T-cell (primary cell): ENCODE measurements around the gene GCHFR. TPM values are rescaled to one million over a fixed set of nuclear protein-coding genes. Genes with fewer than 3 reads are reported as not detected.

Experiments
- ATAC-seq, 4 experiments: fragments of 200-7000 bp in 3 of 4; fragments of 150-1000 bp in 1 of 4; cut with Tn5 transposase; replicated peaks in 1 of 4; 1 replicate in 3 of 4; 2 replicates in 1 of 4; pipeline ENCODE4 v1.10.0; 2021; ENCODE audit warnings: moderate library complexity in 3 of 4, mild to moderate bottlenecking in 2 of 4, moderate number of reproducible peaks in 1 of 4
- CTCF ChIA-PET, 2 donors: fragments of 300-600 bp; sonication (Branson Sonifier 250); formaldehyde crosslinking; loops; one replicate each; lab custom pipeline; 2022; ENCODE audit warnings: antibody characterized with exemption in 2 of 2; lab: Charles Lee
- POLR2A ChIA-PET, 2 donors: fragments of 300-600 bp; sonication (Branson Sonifier 250); formaldehyde crosslinking; loops; one replicate each; lab custom pipeline; 2022; ENCODE audit warnings: antibody characterized with exemption in 2 of 2; lab: Charles Lee
- DNase-seq, 35 experiments: peaks; one replicate each; pipeline versions ENCODE4 v3.0.0 to v3.0.0-alpha.2; 2013 to 2023
- H3K27ac ChIP-seq: one replicate; pipeline ENCODE4 v1.5.1; 2013; ENCODE audit warnings: low read length
- H3K27me3 ChIP-seq, 2 experiments: replicated peaks in 1 of 2; 1 replicate in 1 of 2; 2 replicates in 1 of 2; pipeline versions ENCODE4 v1.6.1 to v1.7.0; 2013; ENCODE audit warnings: low read length in 1 of 2, mixed read lengths in 1 of 2; ENCODE audit not compliant: control insufficient read depth in 2 of 2, insufficient read depth in 2 of 2; ENCODE audit errors: extremely low read depth in 1 of 2
- H3K36me3 ChIP-seq, 2 donors: 1 replicate in 1 of 2; 2 replicates in 1 of 2; pipeline versions ENCODE4 v1.6.1 to v1.7.0; 2013; ENCODE audit warnings: low read length in 1 of 2; ENCODE audit not compliant: control insufficient read depth in 2 of 2, insufficient read depth in 1 of 2; ENCODE audit errors: extremely low read depth in 1 of 2
- H3K4me1 ChIP-seq, 2 experiments: 1 replicate in 1 of 2; 2 replicates in 1 of 2; pipeline versions ENCODE4 v1.6.1 to v1.7.0; 2013; ENCODE audit warnings: low read length in 2 of 2, mixed read lengths in 1 of 2; ENCODE audit not compliant: insufficient read depth in 2 of 2, control insufficient read depth in 1 of 2; ENCODE audit errors: extremely low read depth in 1 of 2
- H3K4me3 ChIP-seq, 2 donors: 1 replicate in 1 of 2; 2 replicates in 1 of 2; pipeline versions ENCODE4 v1.5.1 to v1.7.0; 2013; ENCODE audit warnings: mild to moderate bottlenecking in 2 of 2, low read length in 1 of 2, moderate library complexity in 1 of 2; ENCODE audit not compliant: control insufficient read depth in 1 of 2; ENCODE audit errors: extremely low read depth in 1 of 2
- H3K9me3 ChIP-seq: 2 replicates; pipeline ENCODE4 v1.7.0; 2013
- H3K27ac Mint-ChIP-seq, 2 donors: one replicate each; pipeline ENCODE4 v1.8.0; 2020 to 2021; ENCODE audit warnings: mild to moderate bottlenecking in 2 of 2, mixed read lengths in 2 of 2
- H3K27me3 Mint-ChIP-seq, 2 donors: one replicate each; pipeline ENCODE4 v1.8.0; 2021 to 2022; ENCODE audit warnings: mixed read lengths in 2 of 2
- H3K36me3 Mint-ChIP-seq: one replicate; pipeline ENCODE4 v1.8.0; 2021; ENCODE audit warnings: mixed read lengths
- H3K4me1 Mint-ChIP-seq, 3 donors: one replicate each; pipeline ENCODE4 v1.8.0; 2020 to 2022; ENCODE audit warnings: mixed read lengths in 3 of 3, mild to moderate bottlenecking in 1 of 3
- H3K4me3 Mint-ChIP-seq, 3 donors: one replicate each; pipeline ENCODE4 v1.8.0; 2020 to 2022; ENCODE audit warnings: mild to moderate bottlenecking in 3 of 3, mixed read lengths in 3 of 3, moderate library complexity in 3 of 3
- H3K9me3 Mint-ChIP-seq, 3 donors: one replicate each; pipeline ENCODE4 v1.8.0; 2020 to 2022; ENCODE audit warnings: mixed read lengths in 3 of 3
- WGBS: methylation state at CpG from one replicate; pipeline ENCODE4 v1.1.5; 2013; ENCODE audit warnings: missing lambda C conversion rate; ENCODE audit not compliant: insufficient coverage; 5-methylcytosine and 5-hydroxymethylcytosine counted together
- total RNA-seq, 35 experiments: library from RNA in 6 of 35; stranded (reverse) in 6 of 35; fragments of 120-200 nt in 1 of 35; gene quantifications; one replicate each; pipeline versions ENCODE4 v1.2.1 to v1.2.4 and lab custom pipeline; 2013 to 2026

The GCHFR gene
- total RNA-seq, 5 donors from 2014 or later (not counting 1 experiment from before 2014, with no cell fraction given): 13.7 to 29.9 (median 28.4) TPM

GRCh38 chr15:40743485-40743901 is 20.4 kb upstream of the GCHFR start:
- CTCF ChIA-PET: interaction anchor here in 1 of 2 donors (0.9 to 2.0 kb wide), 9 partner anchors 9 to 154 kb away, joined by 3 to 14 read pairs (median 8); partner anchors contain the start of genes RAD51 and VPS18
- peaks cover 40% of the 10 kb centered on the region for H3K36me3 Mint-ChIP-seq
- peak overlapping the region; percentile 91 to 93 for H3K27ac Mint-ChIP-seq
- no peaks in the 10 kb centered on the region for H3K9me3 ChIP-seq
- H3K4me3 Mint-ChIP-seq: no peak overlapping the region
- no peaks in the 10 kb centered on the region for H3K9me3 Mint-ChIP-seq
- peak in 3 of 4 experiments; percentile 8 to 44 (median 10) for ATAC-seq
- no peaks in the 10 kb centered on the region for H3K27me3 ChIP-seq
- WGBS: 17% methylated on average over 1 of the region's 2 CpGs
- H3K4me1 ChIP-seq: peaks cover 0 to 22% of the 10 kb centered on the region in 2 experiments
- peaks cover 28 to 66% of the 10 kb centered on the region in 2 donors for H3K36me3 ChIP-seq
- H3K4me3 ChIP-seq: no peak overlapping the region
- H3K27me3 Mint-ChIP-seq: no peaks in the 10 kb centered on the region
- H3K4me1 Mint-ChIP-seq: peaks cover 0 to 22% (median 6%) of the 10 kb centered on the region in 3 donors
- H3K27ac ChIP-seq: peak overlapping the region; percentile 80
- POLR2A ChIA-PET: interaction anchor here in 1 of 2 donors (0.5 to 1.3 kb wide), 6 partner anchors 10 to 179 kb away, joined by 3 to 7 read pairs (median 3); partner anchors contain the start of genes CCDC32 and RAD51
- peak in 1 of 35 experiments; percentile 2 for DNase-seq

DNA sequence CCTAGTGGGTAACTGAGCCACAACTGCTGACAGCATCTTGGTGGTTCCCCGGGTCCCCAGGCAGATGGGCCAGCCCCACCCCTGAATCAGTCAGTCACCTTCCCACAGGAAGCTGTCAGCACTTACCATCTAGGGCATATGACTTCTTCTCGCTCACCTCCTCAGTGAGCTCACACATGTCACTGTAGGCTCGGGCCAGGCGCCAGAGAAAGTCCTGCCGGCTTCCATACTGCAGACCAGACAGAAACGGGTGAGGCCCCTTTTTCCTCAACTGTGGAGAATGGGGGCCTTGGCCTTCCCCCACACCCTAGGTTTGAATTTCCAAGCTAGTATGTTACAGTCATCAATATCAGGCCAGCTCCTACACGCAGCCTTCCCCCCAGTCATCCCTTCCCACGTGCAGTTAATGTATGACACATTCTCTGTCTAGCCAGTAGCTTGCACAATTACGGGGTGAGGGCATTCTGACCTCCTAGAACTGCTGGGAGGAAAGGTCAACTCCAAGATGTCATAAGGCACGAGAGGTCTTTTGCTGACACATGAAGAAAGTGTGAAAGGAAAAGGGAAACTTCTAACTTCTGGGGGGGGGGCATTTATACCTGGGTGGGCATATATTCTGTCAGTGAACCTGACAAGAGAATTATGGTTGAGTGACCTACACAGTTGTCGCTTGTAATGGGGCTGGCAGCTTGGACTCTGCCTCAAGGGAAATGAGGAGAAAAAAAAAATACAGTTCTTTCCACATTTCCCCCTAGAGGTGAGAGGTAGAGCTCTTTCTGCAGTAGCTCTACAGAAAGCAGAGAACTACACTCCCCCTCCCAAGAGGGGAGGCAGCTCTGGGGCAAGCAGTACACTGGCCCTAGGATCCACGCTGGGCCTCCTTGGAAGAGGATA is 19.7 kb upstream of the GCHFR start:
- Mint-ChIP-seq H3K27ac (peak overlapping the region; percentile 91 to 93), H3K4me3 (no peak overlapping the region), H3K4me1 (peaks cover 0 to 22% (median 6%) of the 10 kb centered on the region in 3 donors), H3K9me3 (no peaks in the 10 kb centered on the region), H3K27me3 (no peaks in the 10 kb centered on the region), H3K36me3 (peaks cover 34% of the 10 kb centered on the region)
- no peak overlapping the region for H3K4me3 ChIP-seq
- WGBS: 35% methylated on average over 7 of the region's 12 CpGs
- no peaks in the 10 kb centered on the region for H3K27me3 ChIP-seq
- peaks cover 28 to 63% of the 10 kb centered on the region in 2 donors for H3K36me3 ChIP-seq
- ATAC-seq (peak; percentile 90 to 99 (median 94)), DNase-seq (peak in 34 of 35 experiments; percentile 33 to 85 (median 55))
- CTCF ChIA-PET: interaction anchor here in 1 of 2 donors (0.6 to 2.0 kb wide), 11 partner anchors 9 to 155 kb away, joined by 3 to 14 read pairs (median 7); partner anchors contain the start of genes RAD51 and VPS18
- no peaks in the 10 kb centered on the region for H3K9me3 ChIP-seq
- peaks cover 0 to 22% of the 10 kb centered on the region in 2 experiments for H3K4me1 ChIP-seq
- peak overlapping the region; percentile 80 for H3K27ac ChIP-seq
- POLR2A ChIA-PET: interaction anchor here (0.5 to 1.3 kb wide), 9 partner anchors 10 to 179 kb away, joined by 3 to 7 read pairs (median 3); partner anchors contain the start of genes CCDC32 (in 1 of the 2) and RAD51 (in 1 of the 2)

GRCh38 chr15:40744815-40745152 is 19.1 kb upstream of the GCHFR start:
- peaks cover 33% of the 10 kb centered on the region for H3K36me3 Mint-ChIP-seq
- WGBS: 83% methylated on average over 4 of the region's 5 CpGs

GRCh38 chr15:40746916-40747418 is 16.9 kb upstream of the GCHFR start:
- no peak overlapping the region for H3K4me3 ChIP-seq
- ChIA-PET POLR2A (interaction anchor here in 1 of 2 donors (0.7 to 0.8 kb wide), 2 partner anchors 47 to 63 kb away, joined by 3 to 5 read pairs; no protein-coding TSS in a partner anchor), CTCF (interaction anchor here (0.6 to 1.0 kb wide), 6 partner anchors 9 to 97 kb away, joined by 3 to 5 read pairs (median 4); no protein-coding TSS in a partner anchor)
- no peak overlapping the region for H3K27ac ChIP-seq
- H3K9me3 ChIP-seq: no peaks in the 10 kb centered on the region
- Mint-ChIP-seq H3K27ac (no peak overlapping the region), H3K4me3 (no peak overlapping the region), H3K36me3 (peaks cover 36% of the 10 kb centered on the region), H3K27me3 (no peaks in the 10 kb centered on the region), H3K9me3 (no peaks in the 10 kb centered on the region), H3K4me1 (peaks cover 0 to 29% (median 12%) of the 10 kb centered on the region in 3 donors)
- DNase-seq (no peak), ATAC-seq (no peak)
- WGBS: 90% methylated on average over 2 of the region's 3 CpGs
- no peaks in the 10 kb centered on the region for H3K27me3 ChIP-seq
- peaks cover 0 to 24% of the 10 kb centered on the region in 2 experiments for H3K4me1 ChIP-seq
- H3K36me3 ChIP-seq: peaks cover 17 to 75% of the 10 kb centered on the region in 2 donors

More at GRCh38 chr15:40744815-40745152, 19.1 kb upstream of the GCHFR start:
- H3K4me1 ChIP-seq: peaks cover 0 to 22% of the 10 kb centered on the region in 2 experiments
- DNase-seq (no peak), ATAC-seq (no peak)
- Mint-ChIP-seq H3K9me3 (no peaks in the 10 kb centered on the region), H3K4me1 (peaks cover 0 to 22% (median 8%) of the 10 kb centered on the region in 3 donors), H3K4me3 (no peak overlapping the region), H3K27me3 (no peaks in the 10 kb centered on the region), H3K27ac (peak overlapping the region; percentile 91 to 93)
- H3K27me3 ChIP-seq: no peaks in the 10 kb centered on the region
- H3K9me3 ChIP-seq: no peaks in the 10 kb centered on the region
- CTCF ChIA-PET: interaction anchor here in 1 of 2 donors (0.6 to 2.0 kb wide), 4 partner anchors 8 to 65 kb away, joined by 3 to 14 read pairs (median 8); partner anchors contain the start of gene RAD51
- peak overlapping the region; percentile 80 for H3K27ac ChIP-seq
- POLR2A ChIA-PET: interaction anchor here (0.5 to 1.3 kb wide), 4 partner anchors 32 to 180 kb away, joined by 3 to 5 read pairs (median 4); partner anchors contain the start of gene CCDC32 (in 1 of the 2)
- H3K4me3 ChIP-seq: no peak overlapping the region
- H3K36me3 ChIP-seq: peaks cover 23 to 64% of the 10 kb centered on the region in 2 donors

GRCh38 chr15:40747685-40748631 is 15.9 kb upstream of the GCHFR start:
- H3K4me3 ChIP-seq: no peak overlapping the region
- peaks cover 12 to 77% of the 10 kb centered on the region in 2 donors for H3K36me3 ChIP-seq
- DNase-seq (no peak), ATAC-seq (no peak)
- H3K4me1 ChIP-seq: peaks cover 0 to 27% of the 10 kb centered on the region in 2 experiments
- H3K4me3 Mint-ChIP-seq: no peak overlapping the region
- no peak overlapping the region for H3K27ac ChIP-seq
- no peaks in the 10 kb centered on the region for H3K9me3 Mint-ChIP-seq
- POLR2A ChIA-PET: no interaction called here
- H3K27ac Mint-ChIP-seq: no peak overlapping the region
- peaks cover 36% of the 10 kb centered on the region for H3K36me3 Mint-ChIP-seq
- H3K27me3 Mint-ChIP-seq: no peaks in the 10 kb centered on the region
- no peaks in the 10 kb centered on the region for H3K9me3 ChIP-seq
- H3K27me3 ChIP-seq: no peaks in the 10 kb centered on the region
- CTCF ChIA-PET: no interaction called here
- H3K4me1 Mint-ChIP-seq: peaks cover 8 to 37% (median 22%) of the 10 kb centered on the region in 3 donors
- 90% methylated on average over 5 of the region's 7 CpGs for WGBS
